ENCODE measurements around the gene EPS8.

Gene EPS8

GRCh38 chr12:15789220-15790171 is at the start of gene EPS8:
EPS8 (minus strand) TSS chr12:15789388; CDS start chr12:15682951, 106,437 bp downstream.
- DNase-seq, result peak; percentile 91

DNA sequence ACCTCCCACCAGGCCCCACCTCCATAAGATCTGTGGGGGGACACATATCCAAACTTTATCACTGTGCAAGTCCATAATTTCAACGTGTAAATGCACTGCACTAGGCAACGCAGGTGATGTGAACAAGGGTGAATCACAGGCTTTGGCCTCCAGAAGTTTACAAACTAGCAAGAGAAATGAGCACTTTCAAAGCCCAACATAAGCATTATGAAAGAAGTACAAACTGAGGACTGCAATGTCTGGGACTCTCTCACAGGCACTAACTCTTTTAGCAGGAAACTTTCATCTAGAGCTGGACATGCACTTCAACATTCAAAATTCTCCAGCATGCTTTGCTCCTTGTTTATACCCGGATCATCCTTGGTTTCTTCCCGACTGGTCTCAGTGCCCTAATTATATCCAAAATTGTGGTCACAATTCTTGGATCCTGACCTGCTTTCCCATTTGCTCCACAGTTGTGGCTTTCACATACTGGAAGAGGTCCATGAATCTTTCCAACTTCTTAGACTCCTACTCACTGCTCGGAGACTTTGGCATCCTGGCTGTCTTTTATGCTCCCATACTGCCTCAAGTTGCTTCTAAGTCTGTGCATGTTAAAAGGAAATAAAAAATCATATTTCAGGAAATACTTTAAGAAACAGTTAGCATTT is 48.1 kb upstream of the EPS8 start:
- DNase-seq, result no peak

- DNase-seq, result no peak
Measured at GRCh38 chr12:15834575-15834974, 45.4 kb upstream of the EPS8 start.

DNA sequence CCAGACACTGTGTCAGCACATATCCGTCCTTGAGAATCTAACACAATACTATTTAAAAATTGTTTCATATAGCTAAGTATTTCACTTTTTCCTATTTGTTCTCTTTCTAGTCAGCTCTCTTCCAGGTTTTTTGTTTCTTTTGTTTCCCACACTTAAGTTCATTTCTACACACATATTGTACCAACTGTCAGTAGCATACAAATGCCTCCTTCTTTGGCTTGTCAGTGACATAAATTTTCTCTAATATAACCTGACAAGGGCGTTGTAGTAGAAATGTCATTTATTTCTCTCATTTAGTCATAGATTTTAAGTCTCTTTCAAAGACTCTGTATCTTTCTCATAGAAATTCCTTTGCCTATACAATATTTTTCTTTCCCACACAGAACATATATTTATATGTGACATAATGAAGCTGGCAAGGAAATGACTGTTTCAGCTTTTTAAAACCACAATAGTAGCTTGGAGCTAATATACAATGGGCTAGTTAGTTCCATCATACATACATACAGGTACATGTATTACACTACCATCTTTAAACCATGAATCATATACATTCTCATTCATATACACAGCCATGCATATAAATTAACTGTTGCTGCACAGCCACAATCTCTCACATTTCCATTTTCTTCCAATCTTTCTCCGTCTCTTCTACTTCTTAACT is 42.3 kb upstream of the EPS8 start:
- no peak for DNase-seq

DNA sequence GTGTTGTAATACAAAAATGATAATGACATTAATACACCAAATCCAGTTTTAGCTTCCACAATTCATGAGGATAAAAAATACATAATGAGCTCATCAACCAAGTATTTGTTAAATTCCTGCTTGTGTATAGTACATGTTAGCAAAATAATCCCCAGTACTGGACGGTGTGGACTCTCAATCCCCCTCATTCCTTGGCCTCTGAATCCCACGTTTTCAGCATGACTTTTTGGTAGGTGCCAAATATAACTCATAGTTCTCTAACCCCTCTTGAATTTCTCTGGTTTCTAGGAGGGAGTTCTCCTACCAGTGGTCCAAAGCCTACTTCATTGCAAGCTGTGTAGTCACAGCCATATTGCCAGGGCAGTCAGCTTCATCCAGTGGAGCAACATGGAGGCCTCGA is 41.4 kb upstream of the EPS8 start:
- DNase-seq, result no peak

GRCh38 chr12:15829949-15830348 is 40.8 kb upstream of the EPS8 start:
- DNase-seq, result no peak

DNA sequence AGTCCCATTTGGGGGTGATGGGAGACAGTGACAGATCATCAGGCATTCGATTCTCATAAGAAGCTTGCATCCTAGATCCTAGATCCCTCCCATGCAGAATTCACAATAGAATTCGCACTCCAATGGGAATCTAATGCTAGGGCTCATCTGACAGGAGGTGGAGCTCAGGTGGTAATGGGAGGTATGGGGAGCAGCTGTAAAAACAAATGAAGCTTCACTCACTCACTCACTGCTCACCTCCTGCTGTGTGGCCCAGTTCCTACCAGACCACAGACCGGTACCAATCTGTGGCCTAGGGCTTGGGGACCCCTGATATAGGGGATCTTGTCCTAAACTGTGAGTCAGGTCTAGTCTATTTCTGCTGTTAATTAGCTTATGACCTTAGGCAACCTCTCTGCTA is 40.1 kb upstream of the EPS8 start:
- no peak for DNase-seq

- no peak for DNase-seq
Measured at GRCh38 chr12:15827136-15827535, 37.9 kb upstream of the EPS8 start.

DNA sequence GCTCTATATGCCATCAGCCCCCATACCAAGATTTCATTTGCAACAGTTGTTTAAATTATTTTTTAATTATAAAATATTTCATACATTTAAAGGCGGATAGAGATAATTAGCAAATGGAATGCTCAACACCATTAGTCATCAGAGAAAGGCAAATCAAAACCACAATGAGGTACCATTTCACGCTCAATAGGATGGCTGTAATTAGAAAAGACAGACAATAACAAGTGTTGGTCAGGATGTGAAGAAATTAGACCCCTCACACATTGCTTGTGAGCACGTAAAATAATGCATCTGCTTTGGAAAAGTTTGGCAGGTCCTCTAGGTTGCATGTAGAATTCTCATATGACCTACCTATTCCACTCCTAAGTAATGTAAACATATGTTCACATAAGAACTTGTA is 35.3 kb upstream of the EPS8 start:
- no peak for DNase-seq

GRCh38 chr12:15823360-15824128 is 34.4 kb upstream of the EPS8 start:
- no peak for DNase-seq

GRCh38 chr12:15819644-15820437 is 30.7 kb upstream of the EPS8 start:
- DNase-seq, result no peak

GRCh38 chr12:15818418-15818817 is 29.2 kb upstream of the EPS8 start:
- DNase-seq, result no peak

- DNase-seq, result no peak
Measured at GRCh38 chr12:15815730-15816129, 26.5 kb upstream of the EPS8 start.

DNA sequence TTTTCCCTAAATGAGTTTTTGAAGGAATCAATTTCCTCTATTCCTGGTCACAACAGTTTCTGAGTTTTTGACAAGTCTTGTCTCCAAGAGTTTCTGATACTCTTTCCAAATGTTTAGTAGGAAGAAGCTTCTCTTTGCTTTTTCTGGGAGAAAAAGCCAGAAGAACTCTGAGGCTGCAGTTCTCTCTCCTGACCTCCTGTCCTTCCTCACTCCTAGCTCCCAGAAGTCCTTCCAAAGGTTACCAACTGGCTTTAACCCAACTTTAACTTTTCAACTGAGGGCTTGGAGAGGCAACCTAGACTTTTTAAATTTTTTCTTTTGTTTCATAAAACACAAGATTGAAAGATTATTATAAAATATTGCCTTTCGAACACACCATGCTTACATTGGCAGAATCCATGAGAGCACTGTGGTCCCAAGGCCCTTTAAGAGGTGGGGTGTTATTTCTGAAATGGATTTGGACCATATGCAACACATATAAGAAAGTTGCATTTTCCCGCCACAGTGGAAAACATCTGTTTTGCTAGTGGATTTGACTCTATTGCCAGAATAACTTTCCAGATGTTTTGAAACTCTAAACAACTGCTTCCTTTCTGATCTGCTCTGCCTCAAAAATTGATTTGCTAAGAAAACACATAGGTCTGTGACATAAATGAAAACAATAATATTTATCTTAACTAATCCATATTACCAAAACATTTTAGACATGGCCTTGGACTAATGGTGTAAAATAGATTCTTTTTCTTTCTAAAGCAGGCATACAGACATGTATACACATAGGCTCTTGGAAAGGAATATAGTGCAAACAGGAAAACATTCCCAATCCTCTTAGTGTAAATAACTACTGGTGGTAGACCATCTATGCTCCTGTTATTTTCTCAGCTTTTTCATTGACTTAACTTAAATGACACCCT is 22.3 kb upstream of the EPS8 start:
- DNase-seq, result no peak

GRCh38 chr12:15808652-15809051 is 19.5 kb upstream of the EPS8 start:
- no peak for DNase-seq

- no peak for DNase-seq
Measured at GRCh38 chr12:15808250-15808649, 19.1 kb upstream of the EPS8 start.

DNA sequence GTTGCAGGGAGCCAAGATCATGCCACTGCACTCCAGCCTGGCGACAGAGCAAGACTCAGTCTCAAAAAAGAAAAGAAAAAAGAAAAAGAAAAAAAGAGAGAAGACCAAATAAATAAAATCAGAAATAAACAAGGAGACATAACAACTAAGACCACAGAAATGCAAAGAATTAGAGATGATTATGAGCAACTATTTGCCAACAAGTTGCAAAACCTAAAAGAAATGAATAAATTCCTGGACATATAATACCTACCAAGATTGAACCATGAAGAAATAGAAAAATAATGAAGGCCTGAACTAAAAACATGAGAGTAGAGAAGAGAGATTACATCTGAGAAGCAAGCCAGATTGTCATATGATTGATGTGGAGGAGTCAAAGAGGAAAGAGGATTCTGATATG is 17.6 kb upstream of the EPS8 start:
- DNase-seq, result no peak

DNA sequence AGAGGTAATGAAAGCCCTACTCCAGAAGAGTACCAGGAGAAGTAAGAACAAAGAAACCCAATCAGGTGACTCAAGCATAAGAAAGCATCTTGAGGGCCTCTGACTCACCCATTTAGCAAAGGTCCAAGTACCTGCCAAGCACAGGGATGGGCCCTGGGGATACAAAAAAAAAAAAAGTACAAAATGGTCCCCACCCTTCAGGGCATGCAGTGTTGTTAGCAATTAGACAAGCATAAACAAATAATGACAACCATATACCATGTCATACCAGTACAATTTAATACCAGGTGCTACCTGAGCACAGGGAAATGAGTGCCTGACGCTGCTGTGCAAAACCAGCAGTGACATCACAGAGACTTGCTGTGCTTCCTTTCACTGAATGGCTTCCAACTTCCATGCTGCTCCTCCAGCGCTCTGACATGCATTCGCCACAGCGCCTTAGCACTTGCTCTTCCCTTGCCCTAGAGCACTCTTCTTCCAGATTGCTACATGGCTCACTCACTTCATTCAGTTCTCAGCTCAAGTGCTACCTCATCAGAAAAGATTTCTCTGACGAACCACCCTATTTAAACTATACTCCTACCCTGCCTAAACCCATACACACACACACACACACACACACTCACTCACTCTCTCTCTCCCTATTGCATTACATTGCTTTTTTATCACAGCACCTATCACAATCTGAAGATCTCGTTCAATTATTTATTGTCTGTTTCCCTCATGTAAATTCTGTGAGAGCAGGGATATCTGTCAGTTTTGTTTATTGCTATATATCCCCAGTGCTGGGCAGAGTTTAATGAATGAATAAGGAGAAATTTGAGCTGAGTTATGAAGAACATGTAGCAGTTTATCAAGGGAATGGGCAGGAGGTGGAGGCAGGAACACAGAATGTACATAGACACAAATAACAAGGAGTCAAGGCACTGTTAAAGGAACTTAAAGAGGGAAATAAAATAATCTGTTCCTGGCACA is 12.9 kb upstream of the EPS8 start:
- DNase-seq, result no peak

GRCh38 chr12:15800278-15800677 is 11.1 kb upstream of the EPS8 start:
- DNase-seq, result no peak

- no peak for DNase-seq
Measured at GRCh38 chr12:15797818-15798217, 8.6 kb upstream of the EPS8 start.

Measured in inflammatory macrophage treated with lipopolysaccharide for 4 hours (primary cell).